ENCODE measurements around the gene RPS24.
"Not testable (repeated sequence)": the region's sequence is repeated elsewhere in the genome, so short reads cannot be mapped to it uniquely, and the experiment has no call there.

The RPS24 gene

DNA sequence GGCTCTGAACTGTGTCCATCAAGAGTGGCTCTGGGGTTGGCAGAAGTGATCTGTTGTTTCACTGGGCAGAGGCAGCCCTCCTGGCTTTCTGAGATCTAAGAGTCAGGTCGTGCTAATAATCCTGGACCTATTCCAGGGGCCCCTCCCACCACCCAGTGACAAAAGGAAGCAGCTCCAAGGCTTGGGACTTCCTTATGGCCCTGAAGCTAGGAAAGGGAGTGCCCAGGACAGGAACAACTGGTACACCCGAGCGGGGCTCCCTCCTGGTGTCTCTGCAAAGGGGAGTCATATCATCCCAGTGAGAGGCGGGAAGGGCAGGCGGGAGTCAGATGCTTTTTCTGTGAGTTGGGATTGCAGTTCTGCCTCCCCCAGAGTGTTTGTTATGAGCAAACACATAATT lies 32.3 kb downstream of the RPS24 start:
- no peak overlapping the region for H3K27ac ChIP-seq (ENCODE audit: low read length)
- no peaks in the 10 kb centered on the region for H3K36me3 ChIP-seq (replicated peaks; ENCODE audit: insufficient read depth, low read length)
- TF ChIP-seq, protein P1, sequence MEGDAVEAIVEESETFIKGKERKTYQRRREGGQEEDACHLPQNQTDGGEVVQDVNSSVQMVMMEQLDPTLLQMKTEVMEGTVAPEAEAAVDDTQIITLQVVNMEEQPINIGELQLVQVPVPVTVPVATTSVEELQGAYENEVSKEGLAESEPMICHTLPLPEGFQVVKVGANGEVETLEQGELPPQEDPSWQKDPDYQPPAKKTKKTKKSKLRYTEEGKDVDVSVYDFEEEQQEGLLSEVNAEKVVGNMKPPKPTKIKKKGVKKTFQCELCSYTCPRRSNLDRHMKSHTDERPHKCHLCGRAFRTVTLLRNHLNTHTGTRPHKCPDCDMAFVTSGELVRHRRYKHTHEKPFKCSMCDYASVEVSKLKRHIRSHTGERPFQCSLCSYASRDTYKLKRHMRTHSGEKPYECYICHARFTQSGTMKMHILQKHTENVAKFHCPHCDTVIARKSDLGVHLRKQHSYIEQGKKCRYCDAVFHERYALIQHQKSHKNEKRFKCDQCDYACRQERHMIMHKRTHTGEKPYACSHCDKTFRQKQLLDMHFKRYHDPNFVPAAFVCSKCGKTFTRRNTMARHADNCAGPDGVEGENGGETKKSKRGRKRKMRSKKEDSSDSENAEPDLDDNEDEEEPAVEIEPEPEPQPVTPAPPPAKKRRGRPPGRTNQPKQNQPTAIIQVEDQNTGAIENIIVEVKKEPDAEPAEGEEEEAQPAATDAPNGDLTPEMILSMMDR (IDR thresholded peaks at IDR 0.05; ENCODE audit: low read length): no peak
- no peak for TF ChIP-seq EZH2 (optimal IDR thresholded peaks at IDR 0.05; ENCODE audit: low read depth, low read length)
- TF ChIP-seq EZH2phosphoT487 (IDR thresholded peaks at IDR 0.05; ENCODE audit: low read length): no peak
- H3K4me2 ChIP-seq (ENCODE audit: low read depth, low read length): no peak overlapping the region
- no peak overlapping the region for H2AFZ ChIP-seq (ENCODE audit: low read length)
- DNase-seq: no peak
- no peaks in the 10 kb centered on the region for H3K79me2 ChIP-seq (ENCODE audit: low read length)
- no peaks in the 10 kb centered on the region for H3K27me3 ChIP-seq (replicated peaks; ENCODE audit: insufficient read depth, low read length)
- no peaks in the 10 kb centered on the region for H4K20me1 ChIP-seq (ENCODE audit: insufficient read depth, low read length)
- no peaks in the 10 kb centered on the region for H3K9me2 ChIP-seq (replicated peaks; ENCODE audit: insufficient read depth, low read length)
- no peaks in the 10 kb centered on the region for H3F3A ChIP-seq (ENCODE audit: insufficient read depth, low read length)
- H3K4me3 ChIP-seq (ENCODE audit: low read length): no peak overlapping the region
- no peak overlapping the region for H3K9ac ChIP-seq (ENCODE audit: low read length)
- no peaks in the 10 kb centered on the region for H3K4me1 ChIP-seq (ENCODE audit: low read length)
- no peaks in the 10 kb centered on the region for H3K9me3 ChIP-seq (replicated peaks; ENCODE audit: insufficient read depth, low read length)

DNA sequence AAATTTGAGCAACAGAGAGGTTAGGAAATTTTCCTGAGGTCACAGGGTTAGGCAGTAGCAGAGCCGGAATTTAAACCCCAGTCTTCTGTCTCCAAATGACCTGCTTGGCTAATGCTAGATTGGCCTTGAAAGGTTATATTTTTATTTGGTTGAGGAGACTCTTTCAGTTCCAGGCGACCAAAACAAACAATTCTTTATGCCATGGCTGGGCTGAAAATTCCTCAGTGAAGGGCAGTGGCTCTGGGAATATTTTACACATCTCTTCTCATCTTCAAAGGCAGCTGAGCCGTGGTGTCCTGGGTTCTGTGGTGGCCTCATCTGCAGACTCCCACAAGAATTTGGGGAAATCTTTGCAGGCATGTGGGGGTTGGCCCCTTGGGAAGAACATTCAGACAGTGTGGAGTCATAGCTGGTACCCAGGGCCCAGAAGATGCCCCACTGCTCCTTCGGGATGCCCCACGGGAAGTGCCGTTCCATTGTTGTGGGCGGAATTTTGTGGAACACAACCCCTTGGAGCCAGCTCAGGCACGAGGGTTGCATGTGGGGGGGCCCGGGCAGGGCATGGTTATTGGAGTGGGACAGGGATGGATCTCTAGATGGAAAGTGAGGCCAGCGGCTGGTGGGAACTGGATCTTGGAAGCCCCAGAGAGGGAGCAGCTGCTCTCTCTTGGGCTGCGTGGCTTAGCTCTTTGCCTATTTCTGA lies 33.2 kb downstream of the RPS24 start:
- no peaks in the 10 kb centered on the region for H3K4me1 ChIP-seq (ENCODE audit: low read length)
- H4K20me1 ChIP-seq (ENCODE audit: insufficient read depth, low read length): no peaks in the 10 kb centered on the region
- DNase-seq: no peak
- no peak overlapping the region for H3K9ac ChIP-seq (ENCODE audit: low read length)
- no peak overlapping the region for H2AFZ ChIP-seq (ENCODE audit: low read length)
- no peaks in the 10 kb centered on the region for H3F3A ChIP-seq (ENCODE audit: insufficient read depth, low read length)
- no peaks in the 10 kb centered on the region for H3K36me3 ChIP-seq (replicated peaks; ENCODE audit: insufficient read depth, low read length)
- no peak overlapping the region for H3K4me3 ChIP-seq (ENCODE audit: low read length)
- TF ChIP-seq, protein P1 (IDR thresholded peaks at IDR 0.05; ENCODE audit: low read length): no peak
- no peak for TF ChIP-seq EZH2 (optimal IDR thresholded peaks at IDR 0.05; ENCODE audit: low read depth, low read length)
- TF ChIP-seq EZH2phosphoT487 (IDR thresholded peaks at IDR 0.05; ENCODE audit: low read length): no peak
- no peak overlapping the region for H3K4me2 ChIP-seq (ENCODE audit: low read depth, low read length)
- no peaks in the 10 kb centered on the region for H3K27me3 ChIP-seq (replicated peaks; ENCODE audit: insufficient read depth, low read length)
- H3K9me3 ChIP-seq (replicated peaks; ENCODE audit: insufficient read depth, low read length): no peaks in the 10 kb centered on the region
- H3K27ac ChIP-seq (ENCODE audit: low read length): no peak overlapping the region
- H3K9me2 ChIP-seq (replicated peaks; ENCODE audit: insufficient read depth, low read length): no peaks in the 10 kb centered on the region
- no peaks in the 10 kb centered on the region for H3K79me2 ChIP-seq (ENCODE audit: low read length)

DNA sequence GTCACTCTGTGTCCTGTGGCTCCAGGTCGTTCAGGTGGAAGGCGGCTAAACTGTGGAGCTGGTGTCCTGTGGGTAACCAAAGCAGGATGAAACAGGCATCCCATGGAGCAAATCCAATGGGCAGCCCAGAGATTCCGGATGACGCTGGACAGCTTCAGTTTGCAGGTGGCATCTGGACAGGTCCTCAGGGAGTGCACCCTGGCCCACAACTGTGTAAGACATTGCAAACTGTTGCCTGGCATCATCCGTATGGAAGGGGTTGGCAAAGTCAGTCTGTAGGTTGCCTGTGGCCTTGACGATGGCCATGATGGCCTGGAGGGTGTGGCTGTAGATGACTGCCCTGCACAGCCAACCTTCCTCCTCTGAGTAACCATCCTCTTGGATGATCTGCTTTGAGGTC lies 35.5 kb downstream of the RPS24 start:
- no peak for DNase-seq
- no peak overlapping the region for H3K4me2 ChIP-seq (ENCODE audit: low read depth, low read length)
- no peaks in the 10 kb centered on the region for H3K9me3 ChIP-seq (replicated peaks; ENCODE audit: insufficient read depth, low read length)
- H3K9ac ChIP-seq (ENCODE audit: low read length): no peak overlapping the region
- no peak overlapping the region for H3K27ac ChIP-seq (ENCODE audit: low read length)
- H3K36me3 ChIP-seq (replicated peaks; ENCODE audit: insufficient read depth, low read length): no peaks in the 10 kb centered on the region
- H3K79me2 ChIP-seq (ENCODE audit: low read length): no peaks in the 10 kb centered on the region
- H3F3A ChIP-seq (ENCODE audit: insufficient read depth, low read length): no peaks in the 10 kb centered on the region
- H2AFZ ChIP-seq (ENCODE audit: low read length): no peak overlapping the region
- no peaks in the 10 kb centered on the region for H3K27me3 ChIP-seq (replicated peaks; ENCODE audit: insufficient read depth, low read length)
- H3K4me1 ChIP-seq (ENCODE audit: low read length): no peaks in the 10 kb centered on the region
- H4K20me1 ChIP-seq (ENCODE audit: insufficient read depth, low read length): no peaks in the 10 kb centered on the region
- TF ChIP-seq EZH2phosphoT487 (IDR thresholded peaks at IDR 0.05; ENCODE audit: low read length): no peak
- TF ChIP-seq, protein P1 (IDR thresholded peaks at IDR 0.05; ENCODE audit: low read length): no peak
- TF ChIP-seq EZH2 (optimal IDR thresholded peaks at IDR 0.05; ENCODE audit: low read depth, low read length): no peak
- no peaks in the 10 kb centered on the region for H3K9me2 ChIP-seq (replicated peaks; ENCODE audit: insufficient read depth, low read length)
- no peak overlapping the region for H3K4me3 ChIP-seq (ENCODE audit: low read length)

DNA sequence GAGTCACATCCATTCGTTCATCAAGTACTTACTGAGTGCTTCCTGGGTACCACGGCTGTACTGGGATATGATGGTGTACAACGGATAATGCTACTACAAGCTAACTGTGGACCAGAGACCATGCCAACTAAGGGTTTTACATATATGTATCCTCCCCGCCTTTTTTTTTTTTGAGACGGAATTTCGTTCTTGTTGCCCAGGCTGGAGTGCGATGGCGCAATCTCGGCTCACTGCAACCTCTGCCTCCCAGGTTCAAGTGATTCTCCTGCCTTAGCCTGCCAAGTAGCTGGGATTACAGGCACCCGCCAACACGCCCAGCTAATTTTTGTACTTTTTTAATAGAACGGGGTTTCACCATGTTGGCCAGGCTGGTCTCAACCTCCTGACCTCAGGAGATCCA lies 36.4 kb downstream of the RPS24 start:
- not testable (repeated sequence) for H3K27me3 ChIP-seq (replicated peaks; ENCODE audit: insufficient read depth, low read length); DNase-seq; H4K20me1 ChIP-seq (ENCODE audit: insufficient read depth, low read length); H3K36me3 ChIP-seq (replicated peaks; ENCODE audit: insufficient read depth, low read length); H3K4me1 ChIP-seq (ENCODE audit: low read length); H3K79me2 ChIP-seq (ENCODE audit: low read length); H2AFZ ChIP-seq (ENCODE audit: low read length); H3K9ac ChIP-seq (ENCODE audit: low read length); H3K27ac ChIP-seq (ENCODE audit: low read length); H3K4me2 ChIP-seq (ENCODE audit: low read depth, low read length); H3F3A ChIP-seq (ENCODE audit: insufficient read depth, low read length); H3K9me2 ChIP-seq (replicated peaks; ENCODE audit: insufficient read depth, low read length); H3K9me3 ChIP-seq (replicated peaks; ENCODE audit: insufficient read depth, low read length); H3K4me3 ChIP-seq (ENCODE audit: low read length)

Data from MM.1S (cell line).